PFSK-1 (cell line): ENCODE results near the gene GPATCH2L.

Experiments used
- POLR2AphosphoS5 ChIP-seq: IDR thresholded peaks from 2 replicates; pipeline ENCODE4 v1.6.1; 2012; ENCODE audit warnings: low read depth, mild to moderate bottlenecking, control low read depth, low read length, moderate library complexity
- TF ChIP-seq, protein P1 (sequence below), 2 experiments: IDR thresholded peaks; 2 replicates each; pipeline versions ENCODE4 v1.6.1 to v1.8.0; 2011 to 2012; ENCODE audit warnings: low read depth in 2 of 2, low read length in 2 of 2, control low read depth in 1 of 2, inconsistent platforms in 1 of 2, mild to moderate bottlenecking in 1 of 2, moderate library complexity in 1 of 2; ENCODE audit not compliant: insufficient read depth in 1 of 2

DNA sequence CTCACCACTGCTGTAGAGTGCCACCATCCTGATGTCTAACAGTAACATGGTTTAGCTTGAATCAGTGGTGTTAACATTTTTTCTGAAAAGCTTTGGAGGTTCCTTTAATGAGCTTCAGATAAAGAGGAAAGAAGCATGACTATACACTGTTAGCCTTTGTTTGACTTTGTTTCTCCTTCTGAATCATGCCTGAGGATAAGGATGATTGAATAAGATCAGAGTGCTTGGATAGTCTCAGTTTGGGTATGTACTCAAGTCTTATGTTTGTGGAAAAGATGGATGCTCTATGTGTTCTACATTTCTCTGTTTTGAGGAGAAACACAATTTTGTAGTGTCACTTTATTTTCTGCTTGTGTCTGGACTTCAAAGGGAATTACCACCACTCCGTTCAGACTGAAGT, 42.0 kb downstream of the GPATCH2L start:
- no peak for TF ChIP-seq POLR2AphosphoS5
- TF ChIP-seq, protein P1, sequence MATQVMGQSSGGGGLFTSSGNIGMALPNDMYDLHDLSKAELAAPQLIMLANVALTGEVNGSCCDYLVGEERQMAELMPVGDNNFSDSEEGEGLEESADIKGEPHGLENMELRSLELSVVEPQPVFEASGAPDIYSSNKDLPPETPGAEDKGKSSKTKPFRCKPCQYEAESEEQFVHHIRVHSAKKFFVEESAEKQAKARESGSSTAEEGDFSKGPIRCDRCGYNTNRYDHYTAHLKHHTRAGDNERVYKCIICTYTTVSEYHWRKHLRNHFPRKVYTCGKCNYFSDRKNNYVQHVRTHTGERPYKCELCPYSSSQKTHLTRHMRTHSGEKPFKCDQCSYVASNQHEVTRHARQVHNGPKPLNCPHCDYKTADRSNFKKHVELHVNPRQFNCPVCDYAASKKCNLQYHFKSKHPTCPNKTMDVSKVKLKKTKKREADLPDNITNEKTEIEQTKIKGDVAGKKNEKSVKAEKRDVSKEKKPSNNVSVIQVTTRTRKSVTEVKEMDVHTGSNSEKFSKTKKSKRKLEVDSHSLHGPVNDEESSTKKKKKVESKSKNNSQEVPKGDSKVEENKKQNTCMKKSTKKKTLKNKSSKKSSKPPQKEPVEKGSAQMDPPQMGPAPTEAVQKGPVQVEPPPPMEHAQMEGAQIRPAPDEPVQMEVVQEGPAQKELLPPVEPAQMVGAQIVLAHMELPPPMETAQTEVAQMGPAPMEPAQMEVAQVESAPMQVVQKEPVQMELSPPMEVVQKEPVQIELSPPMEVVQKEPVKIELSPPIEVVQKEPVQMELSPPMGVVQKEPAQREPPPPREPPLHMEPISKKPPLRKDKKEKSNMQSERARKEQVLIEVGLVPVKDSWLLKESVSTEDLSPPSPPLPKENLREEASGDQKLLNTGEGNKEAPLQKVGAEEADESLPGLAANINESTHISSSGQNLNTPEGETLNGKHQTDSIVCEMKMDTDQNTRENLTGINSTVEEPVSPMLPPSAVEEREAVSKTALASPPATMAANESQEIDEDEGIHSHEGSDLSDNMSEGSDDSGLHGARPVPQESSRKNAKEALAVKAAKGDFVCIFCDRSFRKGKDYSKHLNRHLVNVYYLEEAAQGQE (IDR thresholded peaks at IDR 0.05; ENCODE audit: insufficient read depth in 1 of 2, low read depth in 2 of 2, low read length in 2 of 2): no peak
